RWPE2 (cell line): ENCODE measurements around the gene ENHO.

Source experiments
- ATAC-seq: fragments of 200-7000 bp; cut with Tn5 transposase; 3 replicates; pipeline ENCODE4 v1.9.1; 2021; ENCODE audit warnings: low read depth
- DNase-seq: peaks from one replicate; pipeline ENCODE4 v3.0.0-alpha.2; 2020; ENCODE audit warnings: low spot score
- H3K27ac ChIP-seq: fragments of 450-650 bp; 2 replicates; pipeline ENCODE4 v1.5.1; 2017; ENCODE audit warnings: mild to moderate bottlenecking; ENCODE audit not compliant: poor library complexity, severe bottlenecking
- H3K27me3 ChIP-seq: fragments of 250-450 bp; sonication (Bioruptor Pico); 2 replicates; pipeline ENCODE4 v1.5.1; 2021; ENCODE audit warnings: mild to moderate bottlenecking, moderate library complexity; ENCODE audit not compliant: insufficient read depth, poor library complexity, severe bottlenecking
- H3K36me3 ChIP-seq: fragments of 250-450 bp; sonication (Bioruptor Pico); 2 replicates; pipeline ENCODE4 v1.5.1; 2020; ENCODE audit warnings: low read depth, mild to moderate bottlenecking, moderate library complexity
- H3K4me1 ChIP-seq: fragments of 250-450 bp; sonication (Bioruptor Pico); 2 replicates; pipeline ENCODE4 v1.5.1; 2021; ENCODE audit warnings: mild to moderate bottlenecking, moderate library complexity; ENCODE audit not compliant: insufficient read depth, poor library complexity, severe bottlenecking
- H3K4me3 ChIP-seq: fragments of 250-450 bp; sonication (Bioruptor Pico); 2 replicates; pipeline ENCODE4 v1.5.1; 2021; ENCODE audit warnings: mild to moderate bottlenecking, moderate library complexity; ENCODE audit not compliant: severe bottlenecking
- H3K9me3 ChIP-seq: fragments of 250-450 bp; sonication (Bioruptor Pico); 2 replicates; pipeline ENCODE4 v1.5.1; 2021; ENCODE audit warnings: mild to moderate bottlenecking, moderate library complexity; ENCODE audit not compliant: severe bottlenecking
- CTCF ChIP-seq: fragments of 450-650 bp; IDR thresholded peaks from one replicate; pipeline ENCODE4 v1.5.1; 2017; ENCODE audit warnings: mild to moderate bottlenecking, moderate library complexity; ENCODE audit not compliant: poor library complexity, severe bottlenecking

Gene ENHO

DNA sequence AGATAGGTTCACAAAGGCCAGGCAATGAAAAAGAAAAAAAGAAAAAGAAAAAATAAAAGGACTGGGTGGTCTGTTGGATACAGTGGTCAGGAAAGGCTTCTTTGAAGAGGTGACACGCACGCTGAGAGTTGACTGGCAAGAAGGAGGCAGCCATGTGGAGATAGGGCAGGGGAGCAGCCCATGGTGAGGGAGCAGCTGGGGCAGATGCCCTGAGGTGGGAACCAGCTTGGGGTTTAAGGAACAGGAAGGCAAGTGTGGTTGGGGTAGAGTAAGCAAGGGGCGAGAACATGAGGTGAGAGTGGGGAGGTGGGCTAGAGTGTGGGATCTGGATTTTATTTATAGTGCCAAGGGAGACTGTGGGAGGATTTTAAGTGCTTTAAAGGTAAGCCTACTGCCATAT lies 6.8 kb downstream of the ENHO start:
- no peak for TF ChIP-seq CTCF
- Histone ChIP-seq H3K27ac (no peak overlapping the region), H3K36me3 (no peaks in the 10 kb centered on the region), H3K4me1 (no peaks in the 10 kb centered on the region), H3K27me3 (no peaks in the 10 kb centered on the region), H3K4me3 (no peak overlapping the region), H3K9me3 (no peaks in the 10 kb centered on the region)
- ATAC-seq: no peak
- peak; percentile 23 for DNase-seq

GRCh38 chr9:34514816-34515215 lies 8.0 kb downstream of the ENHO start:
- peak; percentile 4 for DNase-seq
- Histone ChIP-seq H3K27me3 (no peaks in the 10 kb centered on the region), H3K27ac (no peak overlapping the region), H3K4me1 (no peaks in the 10 kb centered on the region), H3K36me3 (no peaks in the 10 kb centered on the region), H3K4me3 (no peak overlapping the region), H3K9me3 (no peaks in the 10 kb centered on the region)
- TF ChIP-seq CTCF: no peak
- ATAC-seq: no peak

- Histone ChIP-seq H3K4me1 (no peaks in the 10 kb centered on the region), H3K27me3 (no peaks in the 10 kb centered on the region), H3K4me3 (no peak overlapping the region), H3K36me3 (no peaks in the 10 kb centered on the region), H3K9me3 (no peaks in the 10 kb centered on the region), H3K27ac (no peak overlapping the region)
- TF ChIP-seq CTCF: no peak
- ATAC-seq (no peak), DNase-seq (no peak)
Measured at GRCh38 chr9:34514401-34514800, 8.4 kb downstream of the ENHO start.

- DNase-seq (peak; percentile 17), ATAC-seq (no peak)
- H3K4me1 ChIP-seq: no peaks in the 10 kb centered on the region
- TF ChIP-seq CTCF: no peak
- no peaks in the 10 kb centered on the region for H3K9me3 ChIP-seq
- no peak overlapping the region for H3K4me3 ChIP-seq
- H3K27ac ChIP-seq: no peak overlapping the region
- H3K36me3 ChIP-seq: no peaks in the 10 kb centered on the region
- H3K27me3 ChIP-seq: no peaks in the 10 kb centered on the region
Measured at GRCh38 chr9:34513567-34514214, 9.1 kb downstream of the ENHO start.
